ENCODE measurements around the gene CFAP46. TPM values are rescaled to one million over a fixed set of nuclear protein-coding genes. Genes with fewer than 3 reads are reported as not detected.
A peak's percentile ranks its signal among the peaks of the same experiment; 100 is the strongest.

Gene CFAP46
- total and polyA plus RNA-seq, 2 donors from 2014 or later = 3.8 to 8.3 TPM

- peaks cover 0 to 11% (median 2%) of the 10 kb centered on the region in 3 donors for H3K4me1 ChIP-seq (ENCODE audit: control insufficient read depth in 2 of 3, insufficient read depth in 2 of 3, low read depth in 1 of 3, low read length in 3 of 3)
- TF ChIP-seq CTCF (IDR thresholded peaks at IDR 0.05; ENCODE audit: borderline replicate concordance, extremely low read depth, insufficient read depth) = no peak
- no peaks in the 10 kb centered on the region for H3K9me3 ChIP-seq (ENCODE audit: control insufficient read depth in 2 of 3, insufficient read depth in 1 of 3, low read length in 3 of 3)
- intact Hi-C loops (cut with DNase I) = no loop called here
- H3K9ac ChIP-seq (ENCODE audit: low read length in 3 of 3) = no peak overlapping the region
- H3K36me3 ChIP-seq (ENCODE audit: control insufficient read depth in 2 of 3, insufficient read depth in 3 of 3, low read length in 3 of 3) = no peaks in the 10 kb centered on the region
- DNase-seq = peak in 2 of 5 donors; percentile 66 to 74
- no peak overlapping the region for H3K27ac ChIP-seq (ENCODE audit: low read depth in 2 of 2, low read length in 2 of 2)
- no peaks in the 10 kb centered on the region for H3K27me3 ChIP-seq (ENCODE audit: control insufficient read depth, insufficient read depth, low read length)
- no peak overlapping the region for H3K4me3 ChIP-seq (ENCODE audit: low read length in 3 of 3)
- no peak for FAIRE-seq
Observed at GRCh38 chr10:132960631-132961419, 18.5 kb upstream of the CFAP46 start.

- no peak for FAIRE-seq
- intact Hi-C loops (cut with DNase I) = no loop called here
Observed at GRCh38 chr10:132960071-132960472, 17.7 kb upstream of the CFAP46 start.

GRCh38 chr10:132959559-132959961 is 17.2 kb upstream of the CFAP46 start:
- Histone ChIP-seq H3K27ac (ENCODE audit: low read depth in 2 of 2, low read length in 2 of 2) (no peak overlapping the region), H3K4me3 (ENCODE audit: low read length in 3 of 3) (no peak overlapping the region), H3K9ac (ENCODE audit: low read length in 3 of 3) (no peak overlapping the region), H3K4me1 (ENCODE audit: control insufficient read depth in 2 of 3, insufficient read depth in 2 of 3, low read depth in 1 of 3, low read length in 3 of 3) (peaks cover 0 to 8% (median 2%) of the 10 kb centered on the region in 3 donors), H3K27me3 (ENCODE audit: control insufficient read depth, insufficient read depth, low read length) (no peaks in the 10 kb centered on the region), H3K36me3 (ENCODE audit: control insufficient read depth in 2 of 3, insufficient read depth in 3 of 3, low read length in 3 of 3) (no peaks in the 10 kb centered on the region), H3K9me3 (ENCODE audit: control insufficient read depth in 2 of 3, insufficient read depth in 1 of 3, low read length in 3 of 3) (no peaks in the 10 kb centered on the region)
- no peak for TF ChIP-seq CTCF (IDR thresholded peaks at IDR 0.05; ENCODE audit: borderline replicate concordance, extremely low read depth, insufficient read depth)
- DNase-seq (peak in 1 of 5 donors; percentile 71), FAIRE-seq (no peak)
- intact Hi-C loops (cut with DNase I) = no loop called here

More at GRCh38 chr10:132960071-132960472, 17.7 kb upstream of the CFAP46 start:
- Histone ChIP-seq H3K27me3 (ENCODE audit: control insufficient read depth, insufficient read depth, low read length) (no peaks in the 10 kb centered on the region), H3K9ac (ENCODE audit: low read length in 3 of 3) (no peak overlapping the region), H3K27ac (ENCODE audit: low read depth in 2 of 2, low read length in 2 of 2) (no peak overlapping the region), H3K4me1 (ENCODE audit: control insufficient read depth in 2 of 3, insufficient read depth in 2 of 3, low read depth in 1 of 3, low read length in 3 of 3) (peaks cover 0 to 8% (median 2%) of the 10 kb centered on the region in 3 donors), H3K4me3 (ENCODE audit: low read length in 3 of 3) (no peak overlapping the region), H3K9me3 (ENCODE audit: control insufficient read depth in 2 of 3, insufficient read depth in 1 of 3, low read length in 3 of 3) (no peaks in the 10 kb centered on the region), H3K36me3 (ENCODE audit: control insufficient read depth in 2 of 3, insufficient read depth in 3 of 3, low read length in 3 of 3) (no peaks in the 10 kb centered on the region)
- no peak for TF ChIP-seq CTCF (IDR thresholded peaks at IDR 0.05; ENCODE audit: borderline replicate concordance, extremely low read depth, insufficient read depth)
- DNase-seq = peak in 1 of 5 donors; percentile 80
